Adrenal gland (tissue), 5 donors: ENCODE results near the gene ACER2.

Source experiments
- CTCF ChIP-seq, 6 experiments: fragments of 450-650 bp in 4 of 6; fragments of 200-600 bp in 2 of 6; sonication (generic) in 1 of 6; IDR thresholded peaks; 1 replicate in 5 of 6; 2 replicates in 1 of 6; pipeline versions ENCODE4 v1.5.1 to v1.8.0; 2016 to 2021; ENCODE audit warnings: antibody characterized with exemption in 6 of 6, mild to moderate bottlenecking in 2 of 6, moderate library complexity in 1 of 6
- POLR2A ChIP-seq, 2 donors: fragments of 450-650 bp; IDR thresholded peaks; one replicate each; pipeline ENCODE4 v1.6.1; 2017; ENCODE audit warnings: antibody characterized with exemption in 2 of 2, mild to moderate bottlenecking in 2 of 2, moderate library complexity in 1 of 2
- donor health status: DM: no; HTN: no; CAD: no.

- TF ChIP-seq POLR2A (IDR thresholded peaks at IDR 0.05) (no peak), CTCF (IDR thresholded peaks at IDR 0.05) (no peak)
Measured at GRCh38 chr9:19460243-19460642, 51.4 kb downstream of the ACER2 start.
